H1 (cell line): Measurements from ENCODE around the gene ALOX15B. TPM values are rescaled to one million over a fixed set of nuclear protein-coding genes. Genes with fewer than 3 reads are reported as not detected.

Experiments
- CTCF ChIA-PET: fragments of 300-600 bp; sonication (Branson Sonifier 250); formaldehyde crosslinking; loops from one replicate; lab custom pipeline; 2021; ENCODE audit not compliant: partially characterized antibody; lab: Charles Lee
- POLR2A ChIA-PET: fragments of 300-600 bp; sonication (Branson Sonifier 250); formaldehyde crosslinking; loops from one replicate; lab custom pipeline; 2021; ENCODE audit warnings: inconsistent platforms; ENCODE audit not compliant: partially characterized antibody; lab: Charles Lee
- DNase-seq, 2 experiments: peaks; one replicate each; pipeline versions ENCODE4 v3.0.0 to v3.0.0-alpha.2; 2010 to 2022; ENCODE audit warnings: low spot score in 2 of 2, low read depth in 1 of 2, mixed read lengths in 1 of 2
- FAIRE-seq: peaks from 2 replicates; lab custom pipeline; 2011; peaks lifted over from hg19 to GRCh38; lab: Jason Lieb, UNC
- H2AFZ ChIP-seq: 2 replicates; pipeline ENCODE4 v1.8.1; 2012; ENCODE audit warnings: low read length, inconsistent platforms
- H2AK5ac ChIP-seq: 2 replicates; pipeline ENCODE4 v1.6.1; 2013; ENCODE audit warnings: low read depth, low read length
- H2BK120ac ChIP-seq: replicated peaks from 2 replicates; pipeline ENCODE3; 2013; ENCODE audit warnings: low read depth, low read length, inconsistent platforms
- H2BK12ac ChIP-seq: 2 replicates; pipeline ENCODE4 v1.6.1; 2013; ENCODE audit warnings: low read depth, low read length
- H2BK15ac ChIP-seq: 2 replicates; pipeline ENCODE4 v1.6.1; 2013; ENCODE audit warnings: low read length
- H2BK20ac ChIP-seq: 2 replicates; pipeline ENCODE4 v1.6.1; 2013; ENCODE audit warnings: low read length
- H2BK5ac ChIP-seq: 2 replicates; pipeline ENCODE4 v1.6.1; 2013; ENCODE audit warnings: low read depth, low read length
- H3K14ac ChIP-seq: 2 replicates; pipeline ENCODE4 v1.6.1; 2013; ENCODE audit warnings: inconsistent platforms; ENCODE audit not compliant: insufficient read length
- H3K18ac ChIP-seq: 2 replicates; pipeline ENCODE4 v1.6.1; 2013; ENCODE audit warnings: low read length; ENCODE audit errors: extremely low read depth
- H3K23ac ChIP-seq: 2 replicates; pipeline ENCODE4 v1.6.1; 2013; ENCODE audit warnings: inconsistent platforms; ENCODE audit not compliant: insufficient read length
- H3K23me2 ChIP-seq: 2 replicates; pipeline ENCODE4 v1.6.1; 2013; ENCODE audit warnings: low read depth, low read length
- H3K27ac ChIP-seq: 2 replicates; pipeline ENCODE4 v1.6.1; 2011; ENCODE audit warnings: low read depth, low read length, inconsistent platforms
- H3K27me3 ChIP-seq, 4 experiments: replicated peaks in 1 of 4; 1 replicate in 1 of 4; 2 replicates in 3 of 4; pipeline versions ENCODE4 v1.6.1 to v1.8.1; 2011 to 2013; ENCODE audit warnings: low read length in 3 of 4, mild to moderate bottlenecking in 3 of 4, inconsistent platforms in 2 of 4, mixed read lengths in 2 of 4, moderate library complexity in 1 of 4; ENCODE audit not compliant: control insufficient read depth in 3 of 4, insufficient read depth in 3 of 4; ENCODE audit errors: extremely low read depth in 1 of 4
- H3K36me3 ChIP-seq, 4 experiments: 2 replicates each; pipeline versions ENCODE4 v1.6.1 to v1.8.1; 2011 to 2013; ENCODE audit warnings: mild to moderate bottlenecking in 4 of 4, low read length in 3 of 4, moderate library complexity in 2 of 4, control low read depth in 1 of 4, inconsistent platforms in 1 of 4; ENCODE audit not compliant: insufficient read depth in 4 of 4, control insufficient read depth in 2 of 4
- H3K4ac ChIP-seq: replicated peaks from 2 replicates; pipeline ENCODE3; 2013; ENCODE audit warnings: low read length, low read depth, mixed read lengths, inconsistent platforms; ENCODE audit not compliant: insufficient read length
- H3K4me1 ChIP-seq, 4 experiments: replicated peaks in 1 of 4; 1 replicate in 1 of 4; 2 replicates in 3 of 4; pipeline versions ENCODE4 v1.6.1 to v1.8.1; 2011 to 2013; ENCODE audit warnings: low read length in 3 of 4, inconsistent platforms in 2 of 4, mixed read lengths in 1 of 4; ENCODE audit not compliant: insufficient read depth in 4 of 4, control insufficient read depth in 3 of 4
- H3K4me2 ChIP-seq, 2 experiments: 2 replicates each; pipeline versions ENCODE4 v1.6.1 to v1.8.1; 2011 to 2013; ENCODE audit warnings: low read depth in 2 of 2, low read length in 2 of 2, control low read depth in 1 of 2, inconsistent platforms in 1 of 2, mild to moderate bottlenecking in 1 of 2; ENCODE audit not compliant: insufficient read depth in 1 of 2
- H3K4me3 ChIP-seq, 4 experiments: fragments of 200-600, 300-600 bp in 1 of 4; sonication (generic), shearing (Covaris generic), sonication (Bioruptor Twin) in 1 of 4; 2 replicates each; pipeline versions ENCODE4 v1.5.1 to v1.8.1; 2011 to 2016; ENCODE audit warnings: low read length in 4 of 4, low read depth in 3 of 4, control low read depth in 2 of 4, inconsistent platforms in 2 of 4, mild to moderate bottlenecking in 2 of 4, mixed read lengths in 1 of 4, moderate library complexity in 1 of 4; ENCODE audit not compliant: insufficient read depth in 2 of 4; ENCODE audit errors: extremely low read depth in 1 of 4
- H3K56ac ChIP-seq: replicated peaks from 2 replicates; pipeline ENCODE3; 2013; ENCODE audit warnings: low read depth, mild to moderate bottlenecking, mixed read lengths, low read length, inconsistent platforms; ENCODE audit not compliant: insufficient read length
- H3K79me1 ChIP-seq: 2 replicates; pipeline ENCODE4 v1.6.1; 2013; ENCODE audit warnings: low read depth, low read length, control low read depth
- H3K79me2 ChIP-seq, 2 experiments: 2 replicates each; pipeline versions ENCODE4 v1.6.1 to v1.8.1; 2012 to 2013; ENCODE audit warnings: low read length in 2 of 2, mild to moderate bottlenecking in 2 of 2, inconsistent platforms in 1 of 2; ENCODE audit not compliant: insufficient read depth in 2 of 2, control insufficient read depth in 1 of 2
- H3K9ac ChIP-seq, 4 experiments: replicated peaks in 1 of 4; 1 replicate in 1 of 4; 2 replicates in 3 of 4; pipeline versions ENCODE4 v1.6.1 to v1.8.1; 2011 to 2013; ENCODE audit warnings: low read depth in 3 of 4, low read length in 3 of 4, control low read depth in 2 of 4, mild to moderate bottlenecking in 2 of 4, moderate library complexity in 2 of 4, inconsistent platforms in 1 of 4; ENCODE audit errors: extremely low read depth in 1 of 4
- H3K9me3 ChIP-seq, 2 experiments: 2 replicates each; pipeline versions ENCODE4 v1.6.1 to v1.8.1; 2012 to 2013; ENCODE audit warnings: mild to moderate bottlenecking in 2 of 2, moderate library complexity in 2 of 2, control low read depth in 1 of 2, inconsistent platforms in 1 of 2, low read depth in 1 of 2, low read length in 1 of 2, mixed read lengths in 1 of 2; ENCODE audit not compliant: insufficient read depth in 2 of 2
- H4K20me1 ChIP-seq, 2 experiments: replicated peaks in 1 of 2; 2 replicates each; pipeline versions ENCODE3 to v1.8.1; 2011 to 2013; ENCODE audit warnings: inconsistent platforms in 2 of 2, low read length in 2 of 2, mild to moderate bottlenecking in 1 of 2; ENCODE audit not compliant: insufficient read depth in 2 of 2, control insufficient read depth in 1 of 2
- H4K5ac ChIP-seq: 2 replicates; pipeline ENCODE4 v1.6.1; 2013; ENCODE audit warnings: low read length, low read depth, mixed read lengths, inconsistent platforms; ENCODE audit not compliant: insufficient read length
- H4K8ac ChIP-seq: 2 replicates; pipeline ENCODE4 v1.8.0; 2013; ENCODE audit warnings: mild to moderate bottlenecking, moderate library complexity, low read length, inconsistent platforms; ENCODE audit not compliant: insufficient read depth; ENCODE audit errors: extremely low read depth
- H4K91ac ChIP-seq: replicated peaks from 2 replicates; pipeline ENCODE3; 2013; ENCODE audit warnings: low read length, mixed read lengths, inconsistent platforms; ENCODE audit not compliant: insufficient read length
- HDAC2 ChIP-seq, 2 experiments: fragments of 300-600 bp in 1 of 2; sonication (generic) in 1 of 2; IDR thresholded peaks; 2 replicates each; pipeline ENCODE4 v1.6.1; 2011 to 2012; ENCODE audit warnings: low read depth in 2 of 2, low read length in 2 of 2, mild to moderate bottlenecking in 2 of 2, moderate library complexity in 2 of 2, borderline replicate concordance in 1 of 2, inconsistent platforms in 1 of 2
- KDM5A ChIP-seq: fragments of 200-600 bp; IDR thresholded peaks from 2 replicates; pipeline ENCODE4 v1.7.1; 2012; ENCODE audit warnings: mild to moderate bottlenecking, low read length, inconsistent platforms, mixed read lengths
- WGBS, 2 experiments: shearing (Covaris generic) in 1 of 2; methylation state at CpG; one replicate each; pipeline versions ENCODE4 v1.1.6 to v1.1.7; 2013 to 2015; ENCODE audit warnings: low lambda C conversion rate in 2 of 2, mixed read lengths in 2 of 2, inconsistent platforms in 1 of 2, low coverage in 1 of 2, missing lambda C conversion rate in 1 of 2; ENCODE audit not compliant: insufficient replicate concordance in 2 of 2, insufficient coverage in 1 of 2, insufficient read length in 1 of 2; ENCODE audit errors: extremely low coverage in 1 of 2, missing lambda C conversion rate in 1 of 2; 5-methylcytosine and 5-hydroxymethylcytosine counted together
- polyA plus RNA-seq, 7 experiments: library from polyadenylated mRNA; depleted of rRNA in 3 of 7; stranded (reverse) in 5 of 7; unstranded in 2 of 7; fragments of >200 nt in 5 of 7; fragments of 200-250 nt in 2 of 7; gene quantifications; 1 replicate in 5 of 7; 2 replicates in 1 of 7; 4 replicates in 1 of 7; pipeline versions ENCODE4 v1.2.1 to v1.2.3, GENCODE V29; 2011 to 2013; ENCODE audit warnings: missing spikeins in 2 of 7, mixed read lengths in 2 of 7
- total RNA-seq: library from RNA; stranded (reverse); fragmentation: NEBNext Ultra II Directional; extraction: Animal tissue kit (Norgen Biotek cat#: 25700); gene quantifications from 2 replicates; pipeline ENCODE4 v1.2.1, GENCODE V29; 2021
- TF ChIP-seq, protein P1 (sequence below): IDR thresholded peaks from 2 replicates; pipeline ENCODE4 v1.6.1; 2012; ENCODE audit warnings: inconsistent platforms
- TF ChIP-seq, protein P2 (sequence below): IDR thresholded peaks from 2 replicates; pipeline ENCODE4 v1.6.1; 2012; ENCODE audit warnings: inconsistent platforms

ALOX15B gene
- total and polyA plus RNA-seq, 2 of the 8 experiments (the other 6 are each of a cell fraction or from before 2014, with no cell fraction given), result 0.63 to 0.91 TPM

DNA sequence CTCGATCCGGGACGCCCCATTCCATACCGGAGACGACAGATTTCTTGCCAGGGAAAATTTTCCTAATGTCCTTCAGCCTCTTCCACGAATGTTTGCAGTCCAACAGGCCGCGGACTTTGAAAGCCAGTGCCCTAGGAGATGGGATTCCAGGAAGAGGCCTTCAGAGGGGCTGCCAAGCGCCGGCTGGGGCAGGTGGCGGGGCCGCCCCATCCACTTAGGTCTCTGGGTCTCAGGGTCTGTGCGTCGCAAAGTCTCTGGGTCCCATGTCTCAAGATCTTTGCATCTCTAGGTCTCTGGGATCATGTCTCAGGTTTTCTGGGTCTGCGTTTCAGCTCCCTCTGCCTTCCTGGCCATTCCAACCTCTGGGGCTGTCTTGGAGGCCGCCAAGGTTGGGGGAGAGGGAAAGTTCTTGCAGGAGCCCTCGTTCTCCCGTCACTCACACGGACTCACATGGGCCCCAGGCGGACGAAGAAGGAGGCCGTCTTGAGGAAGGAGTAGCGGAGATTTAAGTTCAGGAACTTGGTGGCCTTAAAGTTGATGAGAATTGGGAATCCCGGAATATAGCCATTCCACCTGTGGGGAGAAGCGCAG is 41.4 kb downstream of the ALOX15B start:
- DNase-seq, result no peak
- H2BK12ac ChIP-seq, result no peak overlapping the region
- no peak overlapping the region for H3K56ac ChIP-seq
- no peak overlapping the region for H4K8ac ChIP-seq
- H3K4me3 ChIP-seq, result peak overlapping the region; percentile 27 to 72 (median 64)
- H3K23ac ChIP-seq, result no peak overlapping the region
- no peak overlapping the region for H3K18ac ChIP-seq
- no peaks in the 10 kb centered on the region for H3K79me2 ChIP-seq
- ChIA-PET CTCF (interaction anchor here (0.7 to 17.3 kb wide), 12 partner anchors 9 to 137 kb away, joined by 3 to 315 read pairs (median 5); partner anchors contain the start of genes ALOX12B and ALOXE3), POLR2A (interaction anchor here (1.1 kb wide), 1 partner anchor 94 kb away, joined by 3 read pairs; no protein-coding TSS in a partner anchor)
- no peak overlapping the region for H2AK5ac ChIP-seq
- H2BK120ac ChIP-seq, result no peak overlapping the region
- H3K27ac ChIP-seq, result no peak overlapping the region
- H4K5ac ChIP-seq, result no peak overlapping the region
- TF ChIP-seq HDAC2 (IDR thresholded peaks at IDR 0.05; ENCODE audit: borderline replicate concordance in 1 of 2, low read depth in 2 of 2, low read length in 2 of 2), result no peak
- no peak for TF ChIP-seq KDM5A
- TF ChIP-seq, protein P1, sequence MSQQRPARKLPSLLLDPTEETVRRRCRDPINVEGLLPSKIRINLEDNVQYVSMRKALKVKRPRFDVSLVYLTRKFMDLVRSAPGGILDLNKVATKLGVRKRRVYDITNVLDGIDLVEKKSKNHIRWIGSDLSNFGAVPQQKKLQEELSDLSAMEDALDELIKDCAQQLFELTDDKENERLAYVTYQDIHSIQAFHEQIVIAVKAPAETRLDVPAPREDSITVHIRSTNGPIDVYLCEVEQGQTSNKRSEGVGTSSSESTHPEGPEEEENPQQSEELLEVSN, result peak; percentile 50
- TF ChIP-seq, protein P2, sequence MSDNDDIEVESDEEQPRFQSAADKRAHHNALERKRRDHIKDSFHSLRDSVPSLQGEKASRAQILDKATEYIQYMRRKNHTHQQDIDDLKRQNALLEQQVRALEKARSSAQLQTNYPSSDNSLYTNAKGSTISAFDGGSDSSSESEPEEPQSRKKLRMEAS, result 0 out of 2 replicates have a peak, but pooled peaks have one; percentile 50
- H2BK15ac ChIP-seq, result 0 out of 2 replicates have a peak overlapping the region, but pooled peaks have one; percentile 46
- no peak overlapping the region for H2BK5ac ChIP-seq
- 13% methylated on average over 25 of the region's 25 CpGs; no CpG with 5 or more reads in 1 of the 2 experiments for WGBS, 2 experiments
- H3K79me1 ChIP-seq, result no peaks in the 10 kb centered on the region
- H3K27me3 ChIP-seq, result peaks cover 2 to 33% (median 22%) of the 10 kb centered on the region in 4 experiments
- no peak overlapping the region; the same call in 1 of the 2 replicates for H2AFZ ChIP-seq
- no peak overlapping the region; a peak in 1 of 7 replicates for H3K9ac ChIP-seq
- H3K4me1 ChIP-seq, result peaks cover 0 to 5% (median 2%) of the 10 kb centered on the region in 4 experiments; a peak in 4 of 7 replicates
- H3K23me2 ChIP-seq, result peaks cover 3% of the 10 kb centered on the region; the same call in 1 of the 2 replicates
- no peak overlapping the region for H4K91ac ChIP-seq
- no peaks in the 10 kb centered on the region for H3K9me3 ChIP-seq
- peak overlapping the region; percentile 53 to 92 for H3K4me2 ChIP-seq
- H2BK20ac ChIP-seq, result no peak overlapping the region
- no peak for FAIRE-seq
- H3K4ac ChIP-seq, result no peak overlapping the region
- H3K36me3 ChIP-seq, result no peaks in the 10 kb centered on the region
- no peak overlapping the region for H3K14ac ChIP-seq
- H4K20me1 ChIP-seq, result no peaks in the 10 kb centered on the region
